ENCODE results near the gene IL23A.

Gene IL23A

GRCh38 chr12:56326126-56326525, 12.6 kb upstream of the IL23A start:
- no peak for TF ChIP-seq CTCF (conservative IDR thresholded peaks at IDR 0.05; ENCODE audit: low read depth, low read length)
- H3K4me3 ChIP-seq (ENCODE audit: low read length): no peak overlapping the region
- DNase-seq (ENCODE audit: low read depth): no peak

GRCh38 chr12:56326533-56326932, 12.2 kb upstream of the IL23A start:
- DNase-seq (ENCODE audit: low read depth): no peak
- H3K4me3 ChIP-seq (ENCODE audit: low read length): no peak overlapping the region
- no peak for TF ChIP-seq CTCF (conservative IDR thresholded peaks at IDR 0.05; ENCODE audit: low read depth, low read length)

GRCh38 chr12:56330936-56331490, 7.7 kb upstream of the IL23A start:
- H3K4me3 ChIP-seq (ENCODE audit: low read length): no peak overlapping the region
- TF ChIP-seq CTCF (conservative IDR thresholded peaks at IDR 0.05; ENCODE audit: low read depth, low read length): no peak
- no peak for DNase-seq (ENCODE audit: low read depth)

- H3K4me3 ChIP-seq (ENCODE audit: low read length): peak overlapping the region; percentile 75
- TF ChIP-seq CTCF (conservative IDR thresholded peaks at IDR 0.05; ENCODE audit: low read depth, low read length): no peak
- no peak for DNase-seq (ENCODE audit: low read depth)
These were observed 6.0 kb upstream of the IL23A start for GRCh38 chr12:56332512-56333196.

- peak overlapping the region; percentile 75 for H3K4me3 ChIP-seq (ENCODE audit: low read length)
- no peak for DNase-seq (ENCODE audit: low read depth)
- no peak for TF ChIP-seq CTCF (conservative IDR thresholded peaks at IDR 0.05; ENCODE audit: low read depth, low read length)
These were observed 5.4 kb upstream of the IL23A start for GRCh38 chr12:56333197-56333678.

- TF ChIP-seq CTCF (conservative IDR thresholded peaks at IDR 0.05; ENCODE audit: low read depth, low read length): peak; percentile 68
- H3K4me3 ChIP-seq (ENCODE audit: low read length): peak within 1 kb of the TSS; percentile 75
- peak; percentile 95 for DNase-seq (ENCODE audit: low read depth)
These were observed 4.8 kb upstream of the IL23A start, which contains the start of gene PAN2 for GRCh38 chr12:56333679-56334489. PAN2 (minus strand) TSS chr12:56334000; CDS start chr12:56333094, 906 bp downstream.

All from retinal pigment epithelial cell (primary cell).